Lung (tissue), 12 donors: Measurements from ENCODE around the gene GRIK2. TPM values are rescaled to one million over a fixed set of nuclear protein-coding genes. Genes with fewer than 3 reads are reported as not detected.

Experiments used
- ATAC-seq: fragments of 200-7000 bp; cut with Tn5 transposase; one replicate; pipeline ENCODE4 v1.9.1; 2020; ENCODE audit warnings: moderate number of reproducible peaks; ENCODE audit not compliant: insufficient read depth, low FRiP score
- DNase-seq, 3 donors: peaks; one replicate each; pipeline ENCODE4 v3.0.0-alpha.2; 2013 to 2017
- H3K27ac ChIP-seq, 2 donors: one replicate each; pipeline ENCODE4 v1.5.1; 2013; ENCODE audit warnings: mild to moderate bottlenecking in 2 of 2, moderate library complexity in 2 of 2, control low read depth in 1 of 2, inconsistent platforms in 1 of 2, low read depth in 1 of 2, low read length in 1 of 2
- H3K27me3 ChIP-seq, 3 donors: one replicate each; pipeline ENCODE4 v1.5.1; 2013; ENCODE audit warnings: low read length in 2 of 3; ENCODE audit not compliant: control insufficient read depth in 3 of 3, insufficient read depth in 3 of 3
- H3K36me3 ChIP-seq, 4 donors: one replicate each; pipeline ENCODE4 v1.5.1; 2013; ENCODE audit warnings: low read length in 4 of 4, mild to moderate bottlenecking in 1 of 4, moderate library complexity in 1 of 4; ENCODE audit not compliant: control insufficient read depth in 4 of 4, insufficient read depth in 4 of 4
- H3K4me1 ChIP-seq, 5 donors: one replicate each; pipeline ENCODE4 v1.5.1; 2013; ENCODE audit warnings: low read length in 5 of 5, mild to moderate bottlenecking in 2 of 5, moderate library complexity in 1 of 5; ENCODE audit not compliant: control insufficient read depth in 5 of 5, insufficient read depth in 5 of 5
- H3K4me3 ChIP-seq: one replicate; pipeline ENCODE4 v1.5.1; 2013; ENCODE audit warnings: mild to moderate bottlenecking, control low read depth, moderate library complexity
- H3K9ac ChIP-seq, 2 donors: one replicate each; pipeline ENCODE4 v1.5.1; 2013; ENCODE audit warnings: low read length in 2 of 2, control low read depth in 1 of 2; ENCODE audit not compliant: insufficient read depth in 1 of 2
- H3K9me3 ChIP-seq, 4 donors: one replicate each; pipeline ENCODE4 v1.5.1; 2013; ENCODE audit warnings: low read length in 3 of 4, mild to moderate bottlenecking in 1 of 4, moderate library complexity in 1 of 4; ENCODE audit not compliant: control insufficient read depth in 4 of 4, insufficient read depth in 3 of 4
- WGBS, 2 donors: extraction: QIAGEN DNeasy Blood & Tissue Kit; methylation state at CpG; one replicate each; pipeline ENCODE4 v1.1.7; 2013; 5-methylcytosine and 5-hydroxymethylcytosine counted together
- polyA plus RNA-seq, 2 donors: library from polyadenylated mRNA; stranded (reverse); fragments of 200-250 nt; gene quantifications; one replicate each; pipeline ENCODE4 v1.2.1, GENCODE V29; 2013
- total RNA-seq, 2 donors: library from RNA; depleted of rRNA in 1 of 2; stranded (reverse); fragments of >200 nt in 1 of 2; gene quantifications; one replicate each; pipeline ENCODE4 v1.2.1, GENCODE V29; 2014 to 2021
- TF ChIP-seq, protein P1 (sequence below): IDR thresholded peaks from 2 replicates; pipeline ENCODE4 v1.5.1; 2012; ENCODE audit warnings: mild to moderate bottlenecking; ENCODE audit errors: control extremely low read depth, extremely low read depth
- donor health status: control.
- donor health status: control.
- donor health status: Bipolar disorder and iron deficiency.
- donor health status: healthy.
- donor health status: DM: yes; HTN: yes; CAD: no.

GRIK2 gene
- total and polyA plus RNA-seq, 4 donors = 0.09 to 5.1 (median 0.67) TPM

DNA sequence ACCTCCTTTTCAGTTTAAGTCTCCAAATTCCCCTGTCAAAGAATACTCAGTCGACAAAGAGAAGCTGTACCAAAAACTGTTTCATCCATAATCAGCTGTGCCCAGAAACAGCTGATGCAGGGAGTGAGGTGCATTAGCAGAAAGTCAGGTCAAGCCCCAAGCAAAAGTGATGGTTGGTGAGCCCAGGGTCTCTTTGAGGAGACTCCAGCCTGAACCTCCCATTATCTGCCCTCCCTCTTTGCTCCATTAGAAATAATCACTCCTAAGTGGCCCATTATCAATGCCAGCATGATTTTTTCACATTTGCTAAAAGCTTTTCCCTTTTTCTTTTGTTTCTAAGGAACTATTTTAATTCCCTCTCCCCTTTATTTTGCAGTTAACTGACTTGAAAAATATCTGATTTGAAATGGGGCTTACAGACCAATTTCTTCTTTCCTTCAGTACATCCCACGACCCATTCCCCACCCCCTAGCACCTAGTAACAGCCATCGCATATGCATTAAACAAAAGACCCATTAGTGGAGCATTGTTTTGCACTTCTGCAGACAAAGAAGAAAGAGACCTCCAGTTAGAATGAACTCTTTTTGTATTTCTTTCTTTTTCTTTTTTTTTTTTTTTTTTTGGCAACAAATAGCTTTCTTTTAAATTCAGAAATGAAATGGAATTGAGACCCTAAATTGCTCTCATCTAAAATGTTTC, 257.0 kb downstream of the GRIK2 start:
- Histone ChIP-seq H3K36me3 (no peaks in the 10 kb centered on the region), H3K9me3 (no peaks in the 10 kb centered on the region), H3K9ac (no peak overlapping the region), H3K27ac (no peak overlapping the region), H3K27me3 (no peaks in the 10 kb centered on the region), H3K4me1 (no peaks in the 10 kb centered on the region), H3K4me3 (no peak overlapping the region)
- no peak for ATAC-seq
- DNase-seq = no peak
- 41 to 48% methylated on average over 3 of the region's 3 CpGs for WGBS, 2 donors
- TF ChIP-seq, protein P1, sequence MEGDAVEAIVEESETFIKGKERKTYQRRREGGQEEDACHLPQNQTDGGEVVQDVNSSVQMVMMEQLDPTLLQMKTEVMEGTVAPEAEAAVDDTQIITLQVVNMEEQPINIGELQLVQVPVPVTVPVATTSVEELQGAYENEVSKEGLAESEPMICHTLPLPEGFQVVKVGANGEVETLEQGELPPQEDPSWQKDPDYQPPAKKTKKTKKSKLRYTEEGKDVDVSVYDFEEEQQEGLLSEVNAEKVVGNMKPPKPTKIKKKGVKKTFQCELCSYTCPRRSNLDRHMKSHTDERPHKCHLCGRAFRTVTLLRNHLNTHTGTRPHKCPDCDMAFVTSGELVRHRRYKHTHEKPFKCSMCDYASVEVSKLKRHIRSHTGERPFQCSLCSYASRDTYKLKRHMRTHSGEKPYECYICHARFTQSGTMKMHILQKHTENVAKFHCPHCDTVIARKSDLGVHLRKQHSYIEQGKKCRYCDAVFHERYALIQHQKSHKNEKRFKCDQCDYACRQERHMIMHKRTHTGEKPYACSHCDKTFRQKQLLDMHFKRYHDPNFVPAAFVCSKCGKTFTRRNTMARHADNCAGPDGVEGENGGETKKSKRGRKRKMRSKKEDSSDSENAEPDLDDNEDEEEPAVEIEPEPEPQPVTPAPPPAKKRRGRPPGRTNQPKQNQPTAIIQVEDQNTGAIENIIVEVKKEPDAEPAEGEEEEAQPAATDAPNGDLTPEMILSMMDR = no peak

GRCh38 chr6:101652079-101652478, 258.6 kb downstream of the GRIK2 start:
- 77 to 91% methylated on average over 2 of the region's 2 CpGs for WGBS, 2 donors
- no peak for DNase-seq

DNA sequence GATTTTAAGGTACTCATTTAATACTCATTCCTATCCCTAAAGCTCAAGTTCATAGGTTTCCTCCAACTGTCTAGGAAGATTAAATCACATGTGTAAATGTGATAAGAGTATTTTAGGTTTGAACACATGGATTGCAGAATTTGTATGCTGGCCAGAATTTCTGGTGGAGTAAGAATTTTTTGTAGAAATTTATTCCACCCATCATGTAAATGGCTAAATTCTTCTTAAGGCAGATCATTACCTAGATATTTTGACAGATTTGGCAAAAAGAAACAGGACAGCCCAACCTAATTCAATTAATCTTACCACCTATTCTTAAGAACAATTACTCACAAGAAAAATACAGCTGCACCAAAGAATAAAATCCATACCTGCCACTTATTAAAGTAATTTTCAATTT, 261.6 kb downstream of the GRIK2 start:
- no peaks in the 10 kb centered on the region for H3K27me3 ChIP-seq
- no peak overlapping the region for H3K27ac ChIP-seq
- H3K9me3 ChIP-seq = no peaks in the 10 kb centered on the region
- no peaks in the 10 kb centered on the region for H3K36me3 ChIP-seq
- TF ChIP-seq, protein P1 = no peak
- DNase-seq (no peak), ATAC-seq (no peak)
- H3K4me3 ChIP-seq = no peak overlapping the region
- H3K4me1 ChIP-seq = no peaks in the 10 kb centered on the region
- no peak overlapping the region for H3K9ac ChIP-seq

More at GRCh38 chr6:101652079-101652478, 258.6 kb downstream of the GRIK2 start:
- H3K4me1 ChIP-seq = no peaks in the 10 kb centered on the region
- no peak overlapping the region for H3K4me3 ChIP-seq
- TF ChIP-seq, protein P1 = no peak
- no peak overlapping the region for H3K9ac ChIP-seq
- H3K36me3 ChIP-seq = no peaks in the 10 kb centered on the region
- H3K27me3 ChIP-seq = no peaks in the 10 kb centered on the region
- no peak for ATAC-seq
- H3K9me3 ChIP-seq = no peaks in the 10 kb centered on the region
- no peak overlapping the region for H3K27ac ChIP-seq
